A172 (cell line): ENCODE data around the gene KCNN4. TPM values are rescaled to one million over a fixed set of nuclear protein-coding genes. Genes with fewer than 3 reads are reported as not detected.

Experiments used
- DNase-seq: peaks from one replicate; pipeline ENCODE4 v3.0.0-alpha.2; 2015; ENCODE audit warnings: low spot score
- total RNA-seq: library from RNA; depleted of rRNA; stranded (reverse); fragments of >200 nt; shearing (Covaris generic); gene quantifications from 2 replicates; pipeline ENCODE4 v1.2.3, GENCODE V29; 2014

KCNN4 gene
- total RNA-seq, 1 experiment from 2014 or later, result 68.6 TPM

GRCh38 chr19:43799502-43800142, 18.8 kb upstream of the KCNN4 start:
- peak; percentile 57 for DNase-seq

- no peak for DNase-seq
These were observed 18.0 kb upstream of the KCNN4 start for GRCh38 chr19:43798546-43799409.

GRCh38 chr19:43798026-43798545, 17.3 kb upstream of the KCNN4 start:
- no peak for DNase-seq

- no peak for DNase-seq
These were observed 16.8 kb upstream of the KCNN4 start for GRCh38 chr19:43797556-43797955.

- DNase-seq, result no peak
These were observed 16.3 kb upstream of the KCNN4 start for GRCh38 chr19:43797118-43797517.

GRCh38 chr19:43790587-43790986, 9.8 kb upstream of the KCNN4 start:
- no peak for DNase-seq

- DNase-seq, result no peak
These were observed 8.3 kb upstream of the KCNN4 start for GRCh38 chr19:43789029-43789428.

- DNase-seq, result no peak
These were observed 5.9 kb upstream of the KCNN4 start for GRCh38 chr19:43786665-43787064.

GRCh38 chr19:43784981-43785808, 4.4 kb upstream of the KCNN4 start:
- DNase-seq, result peak; percentile 89

GRCh38 chr19:43784241-43784980, 3.6 kb upstream of the KCNN4 start:
- peak; percentile 93 for DNase-seq

GRCh38 chr19:43783636-43784035, 2.9 kb upstream of the KCNN4 start:
- DNase-seq, result no peak

- no peak for DNase-seq
These were observed 2.0 kb upstream of the KCNN4 start for GRCh38 chr19:43782689-43783231.

- DNase-seq, result no peak
These were observed 1.5 kb upstream of the KCNN4 start for GRCh38 chr19:43782311-43782660.

- no peak for DNase-seq
These were observed 997 bp upstream of the KCNN4 start for GRCh38 chr19:43781630-43782310.

GRCh38 chr19:43779820-43780219, 953 bp downstream of the KCNN4 start:
- DNase-seq, result peak; percentile 60

- DNase-seq, result no peak
These were observed 1.5 kb downstream of the KCNN4 start for GRCh38 chr19:43779147-43779819.

GRCh38 chr19:43778651-43779050, 2.1 kb downstream of the KCNN4 start:
- no peak for DNase-seq

- DNase-seq, result peak; percentile 72
These were observed 3.5 kb downstream of the KCNN4 start for GRCh38 chr19:43777163-43777695.

- DNase-seq, result no peak
These were observed 4.5 kb downstream of the KCNN4 start for GRCh38 chr19:43776286-43776685.
